HCT116 (cell line): ENCODE measurements around the gene HOXB3. TPM values are rescaled to one million over a fixed set of nuclear protein-coding genes. Genes with fewer than 3 reads are reported as not detected.

Experiments used
- ATAC-seq: fragments of 200-7000 bp; cut with Tn5 transposase; 2 replicates; pipeline ENCODE4 v1.9.1; 2020; ENCODE audit warnings: mild to moderate bottlenecking, moderate library complexity
- BruUV-seq: library from RNA; stranded (reverse); fragments of 400-500 nt; replicated peaks from 2 replicates; lab custom pipeline; 2021; lab: Mats Ljungman, UMichigan
- CTCF ChIA-PET: fragments of 300-600 bp; sonication (Branson Sonifier 250); formaldehyde crosslinking; loops from one replicate; lab custom pipeline; 2021; ENCODE audit warnings: antibody characterized with exemption; lab: Charles Lee
- POLR2A ChIA-PET: fragments of 300-600, 350-600 bp; sonication (Branson Sonifier 250); formaldehyde crosslinking; loops from one replicate; lab custom pipeline; 2021; ENCODE audit warnings: antibody characterized with exemption; lab: Charles Lee
- RAD21 ChIA-PET, 2 experiments: fragments of 300-600 bp; sonication (Branson Sonifier 250); formaldehyde crosslinking; loops; one replicate each; lab custom pipeline; 2023; ENCODE audit warnings: low total read pairs in 2 of 2; ENCODE audit not compliant: uncharacterized antibody in 2 of 2, unreplicated experiment in 2 of 2, low non-redundant PET in 1 of 2; lab: Charles Lee
- DNase-seq: peaks from one replicate; pipeline ENCODE4 v3.0.0-alpha.2; 2010; ENCODE audit warnings: low read depth, low spot score
- H2AFZ ChIP-seq: fragments of 200-600 bp; shearing (Covaris generic), sonication (generic); 2 replicates; pipeline ENCODE4 v1.6.1; 2017; ENCODE audit warnings: low read depth, mixed run types, mixed read lengths, antibody characterized with exemption, low read length; ENCODE audit not compliant: poor library complexity, severe bottlenecking
- H3K27ac ChIP-seq: 2 replicates; pipeline ENCODE4 v1.5.1; 2012; ENCODE audit warnings: low read depth, low read length
- H3K27me3 ChIP-seq: fragments of 200-600 bp; sonication (generic); 2 replicates; pipeline ENCODE4 v1.6.1; 2016; ENCODE audit warnings: mixed run types, low read length, mixed read lengths; ENCODE audit not compliant: insufficient read depth
- H3K36me3 ChIP-seq, 2 experiments: fragments of 200-500 bp in 1 of 2; fragments of 200-600 bp in 1 of 2; sonication (Bioruptor generic) in 1 of 2; sonication (generic) in 1 of 2; 2 replicates each; pipeline versions ENCODE4 v1.5.1 to v1.6.1; 2014 to 2016; ENCODE audit warnings: low read length in 2 of 2, inconsistent platforms in 1 of 2, mixed read lengths in 1 of 2, mixed run types in 1 of 2; ENCODE audit not compliant: insufficient read depth in 2 of 2, control insufficient read depth in 1 of 2
- H3K4me1 ChIP-seq, 2 experiments: fragments of 200-600 bp in 1 of 2; sonication (generic) in 1 of 2; 2 replicates each; pipeline versions ENCODE4 v1.5.1 to v1.6.1; 2012 to 2017; ENCODE audit warnings: low read length in 2 of 2, inconsistent platforms in 1 of 2, mild to moderate bottlenecking in 1 of 2, mixed read lengths in 1 of 2, mixed run types in 1 of 2, moderate library complexity in 1 of 2; ENCODE audit not compliant: insufficient read depth in 2 of 2, control insufficient read depth in 1 of 2
- H3K4me2 ChIP-seq: fragments of 200-600 bp; sonication (generic); 2 replicates; pipeline ENCODE4 v1.6.1; 2017; ENCODE audit warnings: mixed run types, low read length, mixed read lengths
- H3K4me3 ChIP-seq, 2 experiments: fragments of 200-600 bp in 1 of 2; sonication (generic) in 1 of 2; replicated peaks in 1 of 2; 2 replicates each; pipeline ENCODE4 v1.5.1; 2011 to 2016; ENCODE audit warnings: low read length in 2 of 2, control low read depth in 1 of 2, low read depth in 1 of 2, mild to moderate bottlenecking in 1 of 2, mixed read lengths in 1 of 2, mixed run types in 1 of 2
- H3K79me2 ChIP-seq: fragments of 200-600 bp; sonication (generic); 2 replicates; pipeline ENCODE4 v1.6.1; 2017; ENCODE audit warnings: mild to moderate bottlenecking, mixed run types, low read length, moderate library complexity, mixed read lengths; ENCODE audit not compliant: insufficient read depth
- H3K9ac ChIP-seq: fragments of 200-600 bp; sonication (generic); 2 replicates; pipeline ENCODE4 v1.6.1; 2016; ENCODE audit warnings: low read length, mixed read lengths
- H3K9me2 ChIP-seq: fragments of 200-600 bp; sonication (generic), shearing (Covaris generic); 2 replicates; pipeline ENCODE4 v1.6.1; 2017; ENCODE audit warnings: mixed run types, mild to moderate bottlenecking, moderate library complexity; ENCODE audit not compliant: insufficient read depth
- H3K9me3 ChIP-seq, 2 experiments: fragments of 200-500 bp in 1 of 2; fragments of 200-600 bp in 1 of 2; sonication (Bioruptor generic) in 1 of 2; sonication (generic) in 1 of 2; 2 replicates each; pipeline ENCODE4 v1.6.1; 2014 to 2017; ENCODE audit warnings: low read length in 2 of 2, mixed read lengths in 2 of 2, inconsistent platforms in 1 of 2, low read depth in 1 of 2, mild to moderate bottlenecking in 1 of 2, mixed run types in 1 of 2, moderate library complexity in 1 of 2; ENCODE audit not compliant: control insufficient read depth in 1 of 2, insufficient read depth in 1 of 2
- H4K20me1 ChIP-seq: fragments of 200-600 bp; sonication (generic), shearing (Covaris generic); 2 replicates; pipeline ENCODE4 v1.6.1; 2017; ENCODE audit warnings: mixed run types, mild to moderate bottlenecking, moderate library complexity; ENCODE audit not compliant: insufficient read depth
- CEBPB ChIP-seq: IDR thresholded peaks from 2 replicates; pipeline ENCODE4 v1.6.1; 2012; ENCODE audit warnings: low read depth
- EGR1 ChIP-seq: IDR thresholded peaks from 2 replicates; pipeline ENCODE4 v1.6.1; 2012; ENCODE audit warnings: low read depth
- JUND ChIP-seq: IDR thresholded peaks from 2 replicates; pipeline ENCODE4 v1.6.1; 2012
- REST ChIP-seq: IDR thresholded peaks from 2 replicates; pipeline ENCODE4 v1.6.1; 2012; ENCODE audit warnings: low read depth
- SRF ChIP-seq: IDR thresholded peaks from 2 replicates; pipeline ENCODE4 v1.6.1; 2012; ENCODE audit warnings: low read depth
- TCF7L2 ChIP-seq: IDR thresholded peaks from 2 replicates; pipeline ENCODE4 v1.7.0; 2011; ENCODE audit warnings: borderline replicate concordance, inconsistent platforms; ENCODE audit not compliant: insufficient read depth, insufficient read length; ENCODE audit errors: extremely low read depth
- ZBTB33 ChIP-seq: IDR thresholded peaks from 2 replicates; pipeline ENCODE4 v1.6.1; 2011; ENCODE audit warnings: mild to moderate bottlenecking, low read length, moderate library complexity; ENCODE audit not compliant: insufficient replicate concordance; ENCODE audit errors: extremely low read depth
- intact Hi-C: fragments of 100-400 bp; cut with micrococcal nuclease; formaldehyde crosslinking; loops from 2 replicates; pipeline ENCODE4 v1.10.0; 2022
- total RNA-seq: library from RNA; stranded (reverse); gene quantifications from one replicate; pipeline ENCODE4 v1.2.1, GENCODE V29; 2021; ENCODE audit not compliant: unreplicated experiment

The HOXB3 gene
- total RNA-seq, 1 experiment from 2014 or later = 19.8 TPM

- ChIA-PET POLR2A (interaction anchor here (0.6 kb wide), 1 partner anchor 137 kb away, joined by 4 read pairs; no protein-coding TSS in a partner anchor), CTCF (interaction anchor here (0.7 kb wide), 1 partner anchor 147 kb away, joined by 3 read pairs; no protein-coding TSS in a partner anchor), RAD21 (no interaction called here)
- TF ChIP-seq EGR1 = no peak
- no peak for TF ChIP-seq CEBPB
- TF ChIP-seq ZBTB33 = no peak
- TF ChIP-seq JUND = no peak
- no peak for TF ChIP-seq REST
- TF ChIP-seq SRF = no peak
- no peak for TF ChIP-seq TCF7L2
- no peaks in the 10 kb centered on the region for H3K36me3 ChIP-seq
- no peak overlapping the region for H3K4me3 ChIP-seq
- intact Hi-C loops = no loop called here
- H3K27me3 ChIP-seq = no peaks in the 10 kb centered on the region
- no peak overlapping the region for H3K4me2 ChIP-seq
- no TSS peak for BruUV-seq
- no peaks in the 10 kb centered on the region for H4K20me1 ChIP-seq
- DNase-seq = no peak
- no peak overlapping the region for H3K9ac ChIP-seq
- H3K4me1 ChIP-seq = peaks cover 0 to 4% of the 10 kb centered on the region in 2 experiments; a peak in 1 of 4 replicates
- H3K9me2 ChIP-seq = no peaks in the 10 kb centered on the region
- no peaks in the 10 kb centered on the region for H3K9me3 ChIP-seq
- no peak overlapping the region for H3K27ac ChIP-seq
- H2AFZ ChIP-seq = no peak overlapping the region
- ATAC-seq = no peak
- H3K79me2 ChIP-seq = no peaks in the 10 kb centered on the region
These were observed 34.5 kb downstream of the HOXB3 start for GRCh38 chr17:48555258-48556228.
